Central memory CD8-positive, alpha-beta T cell (primary cell): ENCODE results near the gene RPS6KA2.

Experiments used
- ATAC-seq: fragments of 150-1000 bp; cut with Tn5 transposase; replicated peaks from 2 replicates; pipeline ENCODE4 v1.10.0; 2022; ENCODE audit warnings: mild to moderate bottlenecking, moderate FRiP score, moderate number of reproducible peaks; ENCODE audit not compliant: poor library complexity, severe bottlenecking; ENCODE audit errors: extremely low read depth
- DNase-seq, 2 donors: peaks; one replicate each; pipeline ENCODE4 v3.0.0; 2021; ENCODE audit warnings: low spot score in 2 of 2
- H3K27ac Mint-ChIP-seq: one replicate; pipeline ENCODE4 v1.8.0; 2022; ENCODE audit warnings: low read depth, mild to moderate bottlenecking, moderate library complexity, mixed read lengths
- H3K27me3 Mint-ChIP-seq: one replicate; pipeline ENCODE4 v1.8.0; 2022; ENCODE audit warnings: mixed read lengths
- H3K36me3 Mint-ChIP-seq: one replicate; pipeline ENCODE4 v1.8.0; 2022; ENCODE audit warnings: mild to moderate bottlenecking, moderate library complexity, mixed read lengths; ENCODE audit not compliant: insufficient read depth
- H3K4me1 Mint-ChIP-seq: one replicate; pipeline ENCODE4 v1.8.0; 2022; ENCODE audit warnings: mixed read lengths
- H3K4me3 Mint-ChIP-seq: one replicate; pipeline ENCODE4 v1.8.0; 2022; ENCODE audit warnings: mild to moderate bottlenecking, moderate library complexity, mixed read lengths
- H3K9me3 Mint-ChIP-seq: one replicate; pipeline ENCODE4 v1.8.0; 2022; ENCODE audit warnings: mixed read lengths

Gene RPS6KA2

GRCh38 chr6:166650824-166651807, 24.1 kb upstream of the RPS6KA2 start:
- H3K36me3 Mint-ChIP-seq: no peaks in the 10 kb centered on the region

GRCh38 chr6:166650047-166650446, 23.0 kb upstream of the RPS6KA2 start:
- Mint-ChIP-seq H3K4me3 (no peak overlapping the region), H3K9me3 (no peaks in the 10 kb centered on the region)

More at GRCh38 chr6:166650824-166651807, 24.1 kb upstream of the RPS6KA2 start:
- H3K4me3 Mint-ChIP-seq: no peak overlapping the region
- no peaks in the 10 kb centered on the region for H3K27me3 Mint-ChIP-seq
- H3K9me3 Mint-ChIP-seq: no peaks in the 10 kb centered on the region
- H3K27ac Mint-ChIP-seq: no peak overlapping the region
- DNase-seq (no peak), ATAC-seq (no peak)
- no peaks in the 10 kb centered on the region for H3K4me1 Mint-ChIP-seq

DNA sequence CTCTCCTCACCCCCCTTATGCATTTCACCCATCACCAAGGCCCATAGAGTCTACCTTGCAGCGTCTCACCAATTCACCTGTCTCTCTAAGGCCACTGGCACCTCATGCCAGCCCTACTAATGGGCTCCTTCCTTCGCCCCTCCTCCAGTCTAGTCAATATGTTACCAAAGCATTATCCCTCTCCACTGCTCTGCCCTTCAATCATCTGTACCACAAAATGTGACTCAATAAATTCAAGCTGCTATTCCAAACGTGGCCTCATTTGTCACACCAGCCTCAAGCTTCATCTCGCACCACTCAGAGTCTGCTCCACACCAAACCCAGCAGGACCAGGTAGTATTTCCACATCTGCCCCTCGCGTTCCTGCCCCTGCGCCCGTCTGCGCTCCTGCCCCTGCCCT, 21.8 kb upstream of the RPS6KA2 start:
- Mint-ChIP-seq H3K27ac (no peak overlapping the region), H3K27me3 (no peaks in the 10 kb centered on the region), H3K4me1 (no peaks in the 10 kb centered on the region), H3K9me3 (no peaks in the 10 kb centered on the region), H3K36me3 (no peaks in the 10 kb centered on the region), H3K4me3 (no peak overlapping the region)
- ATAC-seq (no peak), DNase-seq (no peak)

More at GRCh38 chr6:166650047-166650446, 23.0 kb upstream of the RPS6KA2 start:
- Mint-ChIP-seq H3K27ac (no peak overlapping the region), H3K36me3 (no peaks in the 10 kb centered on the region), H3K27me3 (no peaks in the 10 kb centered on the region), H3K4me1 (no peaks in the 10 kb centered on the region)
- no peak for DNase-seq
- ATAC-seq: no peak

- Mint-ChIP-seq H3K27ac (no peak overlapping the region), H3K9me3 (no peaks in the 10 kb centered on the region), H3K4me3 (no peak overlapping the region), H3K36me3 (no peaks in the 10 kb centered on the region), H3K4me1 (no peaks in the 10 kb centered on the region), H3K27me3 (no peaks in the 10 kb centered on the region)
- ATAC-seq (no peak), DNase-seq (no peak)
These were observed 20.8 kb upstream of the RPS6KA2 start for GRCh38 chr6:166647896-166648295.

GRCh38 chr6:166646716-166647115, 19.7 kb upstream of the RPS6KA2 start:
- Mint-ChIP-seq H3K27me3 (no peaks in the 10 kb centered on the region), H3K9me3 (no peaks in the 10 kb centered on the region), H3K4me3 (no peak overlapping the region), H3K27ac (no peak overlapping the region), H3K36me3 (no peaks in the 10 kb centered on the region), H3K4me1 (no peaks in the 10 kb centered on the region)
- DNase-seq: no peak
- no peak for ATAC-seq

- H3K27ac Mint-ChIP-seq: no peak overlapping the region
- H3K9me3 Mint-ChIP-seq: no peaks in the 10 kb centered on the region
- DNase-seq (no peak), ATAC-seq (no peak)
- no peaks in the 10 kb centered on the region for H3K4me1 Mint-ChIP-seq
- peaks cover 6% of the 10 kb centered on the region for H3K27me3 Mint-ChIP-seq
- no peak overlapping the region for H3K4me3 Mint-ChIP-seq
- H3K36me3 Mint-ChIP-seq: no peaks in the 10 kb centered on the region
These were observed 18.8 kb upstream of the RPS6KA2 start for GRCh38 chr6:166645896-166646295.

- Mint-ChIP-seq H3K4me3 (no peak overlapping the region), H3K36me3 (no peaks in the 10 kb centered on the region), H3K4me1 (no peaks in the 10 kb centered on the region), H3K9me3 (no peaks in the 10 kb centered on the region), H3K27ac (no peak overlapping the region), H3K27me3 (peaks cover 18% of the 10 kb centered on the region)
- ATAC-seq (no peak), DNase-seq (no peak)
These were observed 17.6 kb upstream of the RPS6KA2 start for GRCh38 chr6:166644681-166645080.

DNA sequence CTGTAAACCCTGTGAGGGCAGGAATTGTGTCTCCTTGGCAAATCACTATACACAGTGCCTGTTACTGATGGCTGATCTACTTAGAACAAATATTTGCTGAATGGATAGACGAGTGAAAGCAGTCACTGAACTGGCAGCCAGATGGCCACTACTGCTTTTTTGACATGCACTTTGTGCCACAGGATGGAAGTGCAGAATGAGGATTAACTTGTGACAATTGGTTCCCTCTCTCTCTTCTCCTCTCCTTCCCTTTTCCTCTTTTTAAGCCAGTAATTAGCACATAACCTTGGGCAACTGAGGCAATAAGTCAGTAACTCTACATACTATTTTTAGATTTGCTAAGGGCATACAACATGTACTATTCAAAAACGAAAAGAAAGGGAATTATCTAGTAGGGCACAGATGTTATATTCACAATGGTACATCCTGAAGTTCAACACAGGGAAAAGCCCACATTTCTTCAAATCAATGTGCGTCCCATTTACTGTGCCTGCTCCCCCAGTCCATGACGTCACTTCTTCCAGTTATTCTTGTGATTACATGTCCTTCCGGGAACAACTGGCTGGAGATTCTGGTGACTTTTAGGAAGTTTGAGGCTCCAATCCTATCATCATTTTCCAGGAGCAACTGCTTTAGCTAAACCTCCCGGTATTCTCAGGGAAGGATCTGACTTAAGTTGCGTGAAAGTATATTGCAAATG, 17.0 kb upstream of the RPS6KA2 start:
- Mint-ChIP-seq H3K4me3 (no peak overlapping the region), H3K27me3 (peaks cover 24% of the 10 kb centered on the region), H3K36me3 (no peaks in the 10 kb centered on the region), H3K4me1 (no peaks in the 10 kb centered on the region), H3K27ac (no peak overlapping the region), H3K9me3 (no peaks in the 10 kb centered on the region)
- DNase-seq: no peak
- no peak for ATAC-seq

GRCh38 chr6:166642646-166643045, 15.6 kb upstream of the RPS6KA2 start:
- Mint-ChIP-seq H3K36me3 (no peaks in the 10 kb centered on the region), H3K4me3 (no peak overlapping the region), H3K27me3 (peaks cover 38% of the 10 kb centered on the region), H3K27ac (no peak overlapping the region), H3K4me1 (no peaks in the 10 kb centered on the region), H3K9me3 (no peaks in the 10 kb centered on the region)
- ATAC-seq: no peak
- no peak for DNase-seq

DNA sequence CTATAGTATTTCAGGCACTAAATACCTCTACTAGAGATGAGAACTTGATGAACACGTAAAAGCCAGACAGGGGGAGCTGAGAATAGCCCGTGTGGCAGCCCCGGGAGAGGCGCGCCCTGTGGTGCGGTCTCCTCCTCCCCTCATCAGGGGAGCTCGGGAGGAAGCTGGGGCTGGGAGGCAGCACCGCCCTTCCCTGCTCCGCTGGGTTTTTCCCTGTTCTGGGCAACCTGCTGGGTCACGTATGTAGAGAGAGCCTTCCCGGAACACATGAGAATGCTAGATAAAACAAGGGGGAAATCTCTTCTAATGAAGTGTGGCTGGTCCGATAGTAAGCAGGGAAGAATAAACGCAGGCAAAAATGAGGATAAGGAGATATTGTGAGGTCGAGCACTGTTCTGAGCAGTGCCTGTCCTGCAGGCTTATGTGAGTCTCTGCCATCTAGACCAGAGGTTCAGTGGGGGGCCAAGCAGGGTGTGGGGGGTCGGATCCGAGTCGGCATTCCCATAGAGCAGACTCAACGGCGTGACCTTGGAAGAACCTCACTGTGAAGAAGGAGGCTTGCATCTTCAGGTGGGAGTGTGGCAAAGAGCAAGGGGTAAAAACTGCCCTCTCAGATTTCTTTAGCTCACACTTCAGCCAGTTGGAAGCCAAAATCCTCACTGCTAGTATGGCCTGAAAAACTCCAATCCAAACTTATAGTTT, 13.4 kb upstream of the RPS6KA2 start:
- ATAC-seq: no peak
- DNase-seq: no peak

DNA sequence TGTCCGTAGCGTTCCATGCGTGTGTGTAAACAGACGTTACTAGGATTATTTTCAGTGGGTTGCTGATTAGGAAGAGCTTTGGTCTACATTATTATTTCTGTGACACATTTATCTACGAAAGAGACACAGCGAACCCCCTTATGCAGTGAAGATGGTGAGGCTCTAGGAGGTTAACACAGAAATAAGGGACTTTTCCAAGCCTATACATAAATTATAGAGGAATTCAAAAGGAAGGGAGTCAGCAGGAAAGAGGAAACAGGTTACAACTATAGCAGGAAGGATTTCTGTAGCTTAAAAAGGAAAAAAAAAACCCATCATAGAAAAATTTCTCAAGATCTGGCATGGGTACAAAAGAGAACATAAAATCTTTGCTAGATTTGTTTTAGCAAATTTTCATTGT, 12.9 kb upstream of the RPS6KA2 start:
- Mint-ChIP-seq H3K4me3 (no peak overlapping the region), H3K36me3 (no peaks in the 10 kb centered on the region), H3K27ac (no peak overlapping the region), H3K4me1 (no peaks in the 10 kb centered on the region), H3K9me3 (no peaks in the 10 kb centered on the region), H3K27me3 (peaks cover 65% of the 10 kb centered on the region)
- ATAC-seq: no peak
- no peak for DNase-seq

More for the DNA sequence above, 13.4 kb upstream of the RPS6KA2 start:
- Mint-ChIP-seq H3K4me3 (no peak overlapping the region), H3K36me3 (no peaks in the 10 kb centered on the region), H3K27ac (no peak overlapping the region), H3K9me3 (no peaks in the 10 kb centered on the region), H3K27me3 (peaks cover 60% of the 10 kb centered on the region), H3K4me1 (no peaks in the 10 kb centered on the region)

DNA sequence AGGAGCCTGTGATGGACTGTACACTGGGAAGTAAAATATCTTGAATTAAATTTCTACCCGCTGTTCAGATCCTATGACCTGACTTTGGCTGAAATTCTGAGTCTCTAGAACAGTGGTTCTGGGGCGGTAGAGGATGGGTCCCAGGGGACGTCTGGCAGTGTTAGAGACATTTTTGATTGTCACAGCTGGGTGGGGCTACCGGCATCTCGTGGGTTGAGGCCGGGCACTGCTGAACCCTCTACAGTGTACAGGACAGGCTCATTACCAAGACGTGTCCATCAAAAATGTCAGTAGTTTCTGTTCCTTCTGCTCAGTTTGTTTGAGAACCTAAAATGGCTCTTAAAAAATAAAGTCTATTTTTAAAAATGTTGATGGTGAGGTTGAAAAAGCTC, 11.5 kb upstream of the RPS6KA2 start:
- DNase-seq (no peak), ATAC-seq (no peak)
- Mint-ChIP-seq H3K9me3 (no peaks in the 10 kb centered on the region), H3K4me1 (no peaks in the 10 kb centered on the region), H3K4me3 (no peak overlapping the region), H3K27ac (no peak overlapping the region), H3K36me3 (no peaks in the 10 kb centered on the region), H3K27me3 (peaks cover 74% of the 10 kb centered on the region)
